Measurements from ENCODE around the gene MYOCD. TPM values are rescaled to one million over a fixed set of nuclear protein-coding genes. Genes with fewer than 3 reads are reported as not detected.

MYOCD gene
- total RNA-seq, 2 donors from 2014 or later, result 7.5 to 11.8 TPM

DNA sequence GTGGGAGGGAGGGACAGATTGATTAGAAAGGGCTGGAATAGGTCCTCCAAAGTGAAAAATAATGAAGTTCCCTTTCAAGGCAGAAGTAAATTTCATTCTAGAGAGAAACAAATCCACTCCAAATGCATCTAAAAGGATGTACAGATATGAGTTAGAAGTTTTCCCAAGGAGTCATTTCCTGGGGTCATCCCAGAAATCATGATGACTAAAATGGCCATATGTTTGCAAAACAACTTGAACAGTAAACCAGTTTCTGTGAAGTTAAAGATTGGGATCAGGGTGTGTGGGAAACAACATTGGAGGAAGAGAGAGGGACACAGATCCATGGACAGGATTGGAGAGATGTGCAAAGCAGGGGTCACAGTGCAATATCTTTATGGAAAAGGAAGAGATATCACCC, 91.1 kb downstream of the MYOCD start:
- Mint-ChIP-seq H3K4me1 (no peaks in the 10 kb centered on the region), H3K27ac (no peak overlapping the region), H3K4me3 (no peak overlapping the region), H3K9me3 (no peaks in the 10 kb centered on the region), H3K36me3 (ENCODE audit: low read depth) (peaks cover 44% of the 10 kb centered on the region), H3K27me3 (ENCODE audit: insufficient read depth) (no peaks in the 10 kb centered on the region)
- TF ChIP-seq, protein P1, sequence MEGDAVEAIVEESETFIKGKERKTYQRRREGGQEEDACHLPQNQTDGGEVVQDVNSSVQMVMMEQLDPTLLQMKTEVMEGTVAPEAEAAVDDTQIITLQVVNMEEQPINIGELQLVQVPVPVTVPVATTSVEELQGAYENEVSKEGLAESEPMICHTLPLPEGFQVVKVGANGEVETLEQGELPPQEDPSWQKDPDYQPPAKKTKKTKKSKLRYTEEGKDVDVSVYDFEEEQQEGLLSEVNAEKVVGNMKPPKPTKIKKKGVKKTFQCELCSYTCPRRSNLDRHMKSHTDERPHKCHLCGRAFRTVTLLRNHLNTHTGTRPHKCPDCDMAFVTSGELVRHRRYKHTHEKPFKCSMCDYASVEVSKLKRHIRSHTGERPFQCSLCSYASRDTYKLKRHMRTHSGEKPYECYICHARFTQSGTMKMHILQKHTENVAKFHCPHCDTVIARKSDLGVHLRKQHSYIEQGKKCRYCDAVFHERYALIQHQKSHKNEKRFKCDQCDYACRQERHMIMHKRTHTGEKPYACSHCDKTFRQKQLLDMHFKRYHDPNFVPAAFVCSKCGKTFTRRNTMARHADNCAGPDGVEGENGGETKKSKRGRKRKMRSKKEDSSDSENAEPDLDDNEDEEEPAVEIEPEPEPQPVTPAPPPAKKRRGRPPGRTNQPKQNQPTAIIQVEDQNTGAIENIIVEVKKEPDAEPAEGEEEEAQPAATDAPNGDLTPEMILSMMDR (conservative IDR thresholded peaks at IDR 0.05), result no peak
- DNase-seq, result no peak
- no peak overlapping the region for H3K27ac ChIP-seq (ENCODE audit: low read depth, low read length)
- no peak overlapping the region for H3K9ac ChIP-seq (ENCODE audit: extremely low read depth, low read length, poor library complexity, severe bottlenecking)
- H3K4me1 ChIP-seq (ENCODE audit: control insufficient read depth, insufficient read depth, low read length), result no peaks in the 10 kb centered on the region
- H3K4me3 ChIP-seq (ENCODE audit: low read length), result no peak overlapping the region
- H3K9me3 ChIP-seq (ENCODE audit: control insufficient read depth, low read length), result no peaks in the 10 kb centered on the region
- H3K36me3 ChIP-seq (ENCODE audit: control insufficient read depth, insufficient read depth, low read length), result peaks cover 55% of the 10 kb centered on the region
- no peaks in the 10 kb centered on the region for H3K27me3 ChIP-seq (ENCODE audit: control insufficient read depth, insufficient read depth, low read length, poor library complexity, severe bottlenecking)

DNA sequence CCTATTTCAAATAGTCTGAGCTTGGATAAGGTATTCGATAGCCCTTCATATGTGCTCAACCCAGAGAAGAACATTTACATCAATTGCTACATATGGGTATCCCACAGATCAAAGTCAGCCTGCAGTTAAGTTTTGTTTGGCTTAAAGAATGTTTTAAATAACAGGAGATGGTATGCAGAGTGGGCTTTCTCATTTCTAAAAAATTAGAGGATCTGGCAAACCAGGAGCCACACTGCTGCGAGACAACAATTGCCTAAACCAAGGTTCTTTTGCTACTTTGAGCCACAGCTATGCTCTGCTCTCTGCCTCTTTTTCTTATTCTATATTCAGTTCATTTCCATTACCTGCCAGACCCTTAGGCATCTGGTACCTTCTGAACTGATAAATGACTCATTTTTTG, 93.4 kb downstream of the MYOCD start:
- Histone ChIP-seq H3K9me3 (ENCODE audit: control insufficient read depth, low read length) (no peaks in the 10 kb centered on the region), H3K36me3 (ENCODE audit: control insufficient read depth, insufficient read depth, low read length) (peaks cover 48% of the 10 kb centered on the region), H3K4me1 (ENCODE audit: control insufficient read depth, insufficient read depth, low read length) (no peaks in the 10 kb centered on the region), H3K27me3 (ENCODE audit: control insufficient read depth, insufficient read depth, low read length, poor library complexity, severe bottlenecking) (no peaks in the 10 kb centered on the region), H3K9ac (ENCODE audit: extremely low read depth, low read length, poor library complexity, severe bottlenecking) (no peak overlapping the region), H3K27ac (ENCODE audit: low read depth, low read length) (no peak overlapping the region), H3K4me3 (ENCODE audit: low read length) (no peak overlapping the region)
- WGBS, 2 experiments (ENCODE audit: insufficient coverage in 1 of 2, insufficient read length in 1 of 2), result 87 to 100% methylated on average over 1 to 2 of the region's 2 CpGs
- Mint-ChIP-seq H3K36me3 (ENCODE audit: low read depth) (peaks cover 42% of the 10 kb centered on the region), H3K9me3 (no peaks in the 10 kb centered on the region), H3K27ac (no peak overlapping the region), H3K4me3 (no peak overlapping the region), H3K4me1 (no peaks in the 10 kb centered on the region), H3K27me3 (ENCODE audit: insufficient read depth) (no peaks in the 10 kb centered on the region)
- TF ChIP-seq, protein P1 (conservative IDR thresholded peaks at IDR 0.05), result no peak
- no peak for DNase-seq

DNA sequence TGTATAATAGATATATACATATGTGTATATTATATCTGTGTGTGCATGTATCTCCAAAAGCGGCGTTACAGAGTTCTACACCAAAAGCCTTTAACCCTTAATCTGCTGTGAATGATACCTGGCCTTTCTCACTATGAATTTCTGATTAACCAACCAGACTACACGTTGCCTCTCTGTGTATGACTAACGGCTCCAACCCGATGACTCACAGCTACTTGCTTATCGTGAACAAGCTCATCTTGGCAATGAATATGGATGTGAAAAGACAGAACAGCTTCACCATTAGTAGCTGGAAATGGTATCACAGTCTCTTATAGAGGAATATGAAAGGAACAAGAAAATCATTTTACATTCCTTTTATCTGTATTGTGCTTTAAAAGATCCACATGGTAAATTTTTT, 99.9 kb downstream of the MYOCD start:
- no peak overlapping the region for H3K4me3 ChIP-seq (ENCODE audit: low read length)
- DNase-seq, result no peak
- H3K27ac ChIP-seq (ENCODE audit: low read depth, low read length), result no peak overlapping the region
- Mint-ChIP-seq H3K27me3 (ENCODE audit: insufficient read depth) (no peaks in the 10 kb centered on the region), H3K9me3 (no peaks in the 10 kb centered on the region), H3K36me3 (ENCODE audit: low read depth) (peaks cover 18% of the 10 kb centered on the region), H3K4me3 (no peak overlapping the region), H3K27ac (no peak overlapping the region), H3K4me1 (no peaks in the 10 kb centered on the region)
- TF ChIP-seq, protein P1 (conservative IDR thresholded peaks at IDR 0.05), result no peak
- H3K9me3 ChIP-seq (ENCODE audit: control insufficient read depth, low read length), result no peaks in the 10 kb centered on the region
- H3K4me1 ChIP-seq (ENCODE audit: control insufficient read depth, insufficient read depth, low read length), result no peaks in the 10 kb centered on the region
- peaks cover 17% of the 10 kb centered on the region for H3K36me3 ChIP-seq (ENCODE audit: control insufficient read depth, insufficient read depth, low read length)
- 92 to 96% methylated on average over 3 to 6 of the region's 6 CpGs for WGBS, 2 experiments (ENCODE audit: insufficient coverage in 1 of 2, insufficient read length in 1 of 2)
- no peak overlapping the region for H3K9ac ChIP-seq (ENCODE audit: extremely low read depth, low read length, poor library complexity, severe bottlenecking)
- H3K27me3 ChIP-seq (ENCODE audit: control insufficient read depth, insufficient read depth, low read length, poor library complexity, severe bottlenecking), result no peaks in the 10 kb centered on the region

Data from endodermal cell (in vitro differentiated cells).